Thyroid gland (tissue), 4 donors: ENCODE measurements around the gene CELSR2. TPM values are rescaled to one million over a fixed set of nuclear protein-coding genes. Genes with fewer than 3 reads are reported as not detected.
A peak's percentile ranks its signal among the peaks of the same experiment; 100 is the strongest.

Experiments used
- DNase-seq, 2 donors: peaks; one replicate each; pipeline ENCODE4 v3.0.0-alpha.2; 2019
- H3K27ac ChIP-seq, 3 donors: fragments of 200-600 bp; sonication (generic); 1 replicate in 2 of 3; 2 replicates in 1 of 3; pipeline ENCODE4 v1.5.1; 2016 to 2019; ENCODE audit warnings: mild to moderate bottlenecking in 1 of 3, moderate library complexity in 1 of 3
- H3K27me3 ChIP-seq: fragments of 200-600 bp; sonication (generic); one replicate; pipeline ENCODE4 v1.5.1; 2019
- H3K36me3 ChIP-seq, 2 donors: fragments of 200-600 bp; sonication (generic); one replicate each; pipeline ENCODE4 v1.5.1; 2016 to 2019
- H3K4me1 ChIP-seq, 2 donors: fragments of 200-600 bp; sonication (generic); one replicate each; pipeline ENCODE4 v1.5.1; 2017 to 2019
- H3K4me3 ChIP-seq, 3 donors: fragments of 200-600 bp; sonication (generic); replicated peaks in 1 of 3; 1 replicate in 2 of 3; 2 replicates in 1 of 3; pipeline ENCODE4 v1.5.1; 2016; ENCODE audit warnings: mild to moderate bottlenecking in 1 of 3
- H3K9me3 ChIP-seq: fragments of 200-600 bp; sonication (generic); one replicate; pipeline ENCODE4 v1.5.1; 2017
- POLR2A ChIP-seq, 2 donors: fragments of 450-650 bp; IDR thresholded peaks; one replicate each; pipeline ENCODE4 v1.6.1; 2017; ENCODE audit warnings: antibody characterized with exemption in 2 of 2, mild to moderate bottlenecking in 2 of 2, moderate library complexity in 1 of 2
- WGBS, 2 donors: methylation state at CpG; one replicate each; pipeline ENCODE4 v1.1.5; 2017; 5-methylcytosine and 5-hydroxymethylcytosine counted together
- intact Hi-C: fragments of 100-400 bp; cut with DNase I; formaldehyde crosslinking; loops from one replicate; pipeline ENCODE4 v1.15.1; 2023
- total RNA-seq, 4 donors: library from RNA; depleted of rRNA; stranded (reverse); fragments of >200 nt; gene quantifications; one replicate each; pipeline ENCODE4 v1.2.3, GENCODE V29; 2016
- TF ChIP-seq, protein P1 (sequence below), 6 experiments: fragments of 200-600 bp in 3 of 6; fragments of 450-650 bp in 3 of 6; sonication (generic) in 3 of 6; IDR thresholded peaks; one replicate each; pipeline ENCODE4 v1.5.1; 2016 to 2019; ENCODE audit warnings: antibody characterized with exemption in 6 of 6, mild to moderate bottlenecking in 2 of 6, inconsistent platforms in 1 of 6, moderate library complexity in 1 of 6

CELSR2 gene
- total RNA-seq, 4 donors from 2014 or later: 23.5 to 54.9 (median 47.6) TPM

- peaks cover 4 to 7% of the 10 kb centered on the region in 2 donors for H3K36me3 ChIP-seq
- no peak for TF ChIP-seq POLR2A (IDR thresholded peaks at IDR 0.05)
- TF ChIP-seq, protein P1, sequence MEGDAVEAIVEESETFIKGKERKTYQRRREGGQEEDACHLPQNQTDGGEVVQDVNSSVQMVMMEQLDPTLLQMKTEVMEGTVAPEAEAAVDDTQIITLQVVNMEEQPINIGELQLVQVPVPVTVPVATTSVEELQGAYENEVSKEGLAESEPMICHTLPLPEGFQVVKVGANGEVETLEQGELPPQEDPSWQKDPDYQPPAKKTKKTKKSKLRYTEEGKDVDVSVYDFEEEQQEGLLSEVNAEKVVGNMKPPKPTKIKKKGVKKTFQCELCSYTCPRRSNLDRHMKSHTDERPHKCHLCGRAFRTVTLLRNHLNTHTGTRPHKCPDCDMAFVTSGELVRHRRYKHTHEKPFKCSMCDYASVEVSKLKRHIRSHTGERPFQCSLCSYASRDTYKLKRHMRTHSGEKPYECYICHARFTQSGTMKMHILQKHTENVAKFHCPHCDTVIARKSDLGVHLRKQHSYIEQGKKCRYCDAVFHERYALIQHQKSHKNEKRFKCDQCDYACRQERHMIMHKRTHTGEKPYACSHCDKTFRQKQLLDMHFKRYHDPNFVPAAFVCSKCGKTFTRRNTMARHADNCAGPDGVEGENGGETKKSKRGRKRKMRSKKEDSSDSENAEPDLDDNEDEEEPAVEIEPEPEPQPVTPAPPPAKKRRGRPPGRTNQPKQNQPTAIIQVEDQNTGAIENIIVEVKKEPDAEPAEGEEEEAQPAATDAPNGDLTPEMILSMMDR (IDR thresholded peaks at IDR 0.05): no peak
- peak overlapping the region in 1 of 3 donors; percentile 21 for H3K4me3 ChIP-seq
- peak overlapping the region; percentile 92 to 99 (median 99) for H3K27ac ChIP-seq
- H3K9me3 ChIP-seq: no peaks in the 10 kb centered on the region
- 91 to 92% methylated on average over 5 of the region's 5 CpGs for WGBS, 2 donors
- intact Hi-C loops: loop anchor here (10.0 kb wide), 1 partner anchor 229 kb away; the partner anchor contains the start of gene ATXN7L2
- no peaks in the 10 kb centered on the region for H3K27me3 ChIP-seq
- DNase-seq: no peak
- peaks cover 37 to 50% of the 10 kb centered on the region in 2 donors for H3K4me1 ChIP-seq
These were observed 6.3 kb downstream of the CELSR2 start for GRCh38 chr1:109255678-109256077.

DNA sequence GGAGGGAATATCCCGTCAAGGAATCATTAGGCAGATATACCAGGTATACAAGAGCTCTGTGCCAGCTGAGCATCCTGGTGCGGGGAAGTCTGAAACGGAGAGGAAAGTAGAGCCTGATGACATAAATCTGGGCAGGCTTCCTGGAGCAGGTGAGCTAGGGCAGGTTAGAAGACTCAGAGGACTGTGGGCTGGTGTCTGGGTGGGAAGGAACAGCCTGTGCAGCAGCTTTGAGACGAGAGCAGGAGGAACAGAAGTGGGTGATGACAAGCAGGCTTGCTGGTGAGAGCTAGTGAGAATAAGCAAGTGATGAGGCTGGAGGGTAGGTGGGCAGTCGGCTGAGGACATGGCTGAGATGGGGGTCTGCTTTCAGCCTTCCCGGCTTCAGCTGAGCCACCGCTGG lies 6.7 kb downstream of the CELSR2 start:
- intact Hi-C loops: loop anchor here (10.0 kb wide), 1 partner anchor 229 kb away; the partner anchor contains the start of gene ATXN7L2
- Histone ChIP-seq H3K27ac (peak overlapping the region in 2 of 3 donors; percentile 92 to 99), H3K36me3 (peaks cover 4 to 7% of the 10 kb centered on the region in 2 donors), H3K27me3 (no peaks in the 10 kb centered on the region), H3K4me1 (peaks cover 35 to 49% of the 10 kb centered on the region in 2 donors), H3K9me3 (no peaks in the 10 kb centered on the region), H3K4me3 (no peak overlapping the region)
- TF ChIP-seq POLR2A (IDR thresholded peaks at IDR 0.05): no peak
- TF ChIP-seq, protein P1 (IDR thresholded peaks at IDR 0.05): no peak
- DNase-seq: no peak
- 82 to 91% methylated on average over 7 of the region's 7 CpGs for WGBS, 2 donors

DNA sequence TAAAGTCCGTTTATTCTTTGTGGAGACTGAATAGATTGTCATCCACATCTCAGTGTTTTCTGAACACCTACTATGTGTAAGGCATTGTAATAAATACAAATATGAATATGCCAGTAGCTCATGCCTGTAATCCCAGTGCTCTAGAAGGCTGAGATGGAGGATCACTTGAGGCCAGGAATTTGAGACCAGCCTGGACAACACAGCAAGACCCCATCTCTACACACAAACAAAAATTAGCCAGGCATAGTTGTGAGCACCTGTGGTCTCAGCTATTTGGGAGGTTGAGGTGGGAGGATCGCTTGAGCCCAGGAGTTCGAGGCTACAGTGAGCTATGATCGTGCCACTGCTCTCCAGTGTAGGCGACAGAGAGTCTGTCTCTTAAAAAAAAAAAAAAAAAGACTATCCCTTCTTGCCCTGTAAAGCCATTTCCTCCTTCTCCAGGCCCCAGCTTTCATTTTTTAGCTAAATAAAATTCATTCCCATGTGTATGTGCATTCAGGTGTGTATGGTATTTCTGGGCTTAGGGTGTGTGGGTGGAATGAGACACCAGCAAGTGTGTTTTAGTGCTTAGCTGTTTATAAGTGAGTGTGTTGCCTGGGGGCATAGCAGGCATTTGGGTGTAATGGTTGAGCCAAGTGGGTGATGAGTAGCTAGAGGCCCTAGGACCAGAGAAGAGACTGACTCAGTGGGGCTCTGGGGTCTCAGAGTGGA lies 7.8 kb downstream of the CELSR2 start:
- Histone ChIP-seq H3K4me1 (peaks cover 35 to 49% of the 10 kb centered on the region in 2 donors), H3K9me3 (no peaks in the 10 kb centered on the region), H3K27me3 (no peaks in the 10 kb centered on the region), H3K4me3 (no peak overlapping the region), H3K27ac (peak overlapping the region in 2 of 3 donors; percentile 22 to 48), H3K36me3 (peaks cover 7 to 8% of the 10 kb centered on the region in 2 donors)
- DNase-seq: no peak
- TF ChIP-seq, protein P1 (IDR thresholded peaks at IDR 0.05): no peak
- no peak for TF ChIP-seq POLR2A (IDR thresholded peaks at IDR 0.05)
- WGBS, 2 donors: 91 to 93% methylated on average over 5 of the region's 5 CpGs
- intact Hi-C loops: loop anchor here (10.0 kb wide), 1 partner anchor 228 kb away; the partner anchor contains the start of gene ATXN7L2

GRCh38 chr1:109257682-109258421 lies 8.5 kb downstream of the CELSR2 start:
- H3K27me3 ChIP-seq: no peaks in the 10 kb centered on the region
- intact Hi-C loops: loop anchor here (10.0 kb wide), 1 partner anchor 227 kb away; the partner anchor contains the start of gene ATXN7L2
- 84 to 89% methylated on average over 12 to 13 of the region's 15 CpGs for WGBS, 2 donors
- peaks cover 7 to 8% of the 10 kb centered on the region in 2 donors for H3K36me3 ChIP-seq
- H3K4me1 ChIP-seq: peaks cover 32 to 48% of the 10 kb centered on the region in 2 donors
- TF ChIP-seq POLR2A (IDR thresholded peaks at IDR 0.05): no peak
- TF ChIP-seq, protein P1 (IDR thresholded peaks at IDR 0.05): no peak
- no peak overlapping the region for H3K4me3 ChIP-seq
- H3K9me3 ChIP-seq: no peaks in the 10 kb centered on the region
- H3K27ac ChIP-seq: peak overlapping the region in 2 of 3 donors; percentile 22 to 48
- no peak for DNase-seq
